HepG2 (cell line): Measurements from ENCODE around the gene FN1. TPM values are rescaled to one million over a fixed set of nuclear protein-coding genes. Genes with fewer than 3 reads are reported as not detected.

ENCODE experiments used
- ARNT2 ChIP-seq: sonication (generic); formaldehyde crosslinking; IDR thresholded peaks from 2 replicates; pipeline ENCODE4 v1.8.0; 2022; ENCODE audit warnings: mild to moderate bottlenecking, low read depth, missing genetic modification reagents, moderate library complexity
- BCLAF1 ChIP-seq: fragments of 450-650 bp; IDR thresholded peaks from 2 replicates; pipeline ENCODE4 v1.6.1; 2017; ENCODE audit warnings: mild to moderate bottlenecking
- MLLT10 ChIP-seq: sonication (generic); formaldehyde crosslinking; IDR thresholded peaks from 2 replicates; pipeline ENCODE4 v1.4.0; 2020; ENCODE audit warnings: missing genetic modification reagents
- NFKB2 ChIP-seq: sonication (generic); formaldehyde crosslinking; IDR thresholded peaks from 2 replicates; pipeline ENCODE4 v1.4.0; 2020; ENCODE audit warnings: missing genetic modification reagents, borderline replicate concordance
- ONECUT2 ChIP-seq: sonication (generic); formaldehyde crosslinking; IDR thresholded peaks from 2 replicates; pipeline ENCODE4 v1.4.0; 2020; ENCODE audit warnings: missing genetic modification reagents
- PAXIP1 ChIP-seq: sonication (generic); formaldehyde crosslinking; conservative IDR thresholded peaks from 2 replicates; pipeline ENCODE4 v1.4.0; 2020; ENCODE audit warnings: mild to moderate bottlenecking, missing genetic modification reagents, moderate library complexity
- REPIN1 ChIP-seq: sonication (generic); formaldehyde crosslinking; IDR thresholded peaks from 2 replicates; pipeline ENCODE4 v1.8.0; 2022; ENCODE audit warnings: missing genetic modification reagents, low read depth, mild to moderate bottlenecking, borderline replicate concordance
- ZEB1 ChIP-seq: IDR thresholded peaks from 2 replicates; pipeline ENCODE4 v1.6.1; 2012; ENCODE audit warnings: mild to moderate bottlenecking, low read depth, inconsistent platforms; ENCODE audit not compliant: insufficient replicate concordance
- ZNF557 ChIP-seq: sonication (generic); formaldehyde crosslinking; IDR thresholded peaks from 2 replicates; pipeline ENCODE4 v1.4.0; 2020; ENCODE audit warnings: missing genetic modification reagents
- polyA plus RNA-seq, 8 experiments: library from polyadenylated mRNA; depleted of rRNA in 3 of 8; stranded (reverse) in 7 of 8; unstranded in 1 of 8; fragments of >200 nt; fragmentation: Illumina TruSeq in 4 of 8; extraction: Trizol in 4 of 8; gene quantifications; 2 replicates each; pipeline versions ENCODE4 v1.2.1 to v1.2.3, GENCODE V29; 2011 to 2016; ENCODE audit warnings: low read depth in 4 of 8, missing spikeins in 1 of 8, mixed read lengths in 1 of 8; ENCODE audit not compliant: insufficient read depth in 1 of 8
- total RNA-seq, 5 experiments: library from RNA; depleted of rRNA; stranded (reverse); fragments of >200 nt; fragmentation: Illumina TruSeq; extraction: Trizol; gene quantifications; 2 replicates each; pipeline ENCODE4 v1.2.3, GENCODE V29; 2016; ENCODE audit warnings: low read depth in 1 of 5
- TF ChIP-seq, protein P1 (sequence below): sonication (generic); formaldehyde crosslinking; IDR thresholded peaks from 2 replicates; pipeline ENCODE4 v1.5.0; 2020; ENCODE audit warnings: missing genetic modification reagents
- TF ChIP-seq, protein P2 (sequence below): sonication (generic); formaldehyde crosslinking; IDR thresholded peaks from 2 replicates; pipeline ENCODE4 v1.4.0; 2020; ENCODE audit warnings: mild to moderate bottlenecking, missing genetic modification reagents
- TF ChIP-seq, protein P3 (sequence below), 2 experiments: sonication (generic) in 1 of 2; formaldehyde crosslinking in 1 of 2; IDR thresholded peaks; 2 replicates each; pipeline versions ENCODE4 v1.4.0 to v1.6.1; 2016 to 2020; ENCODE audit warnings: borderline replicate concordance in 1 of 2, low read depth in 1 of 2, mild to moderate bottlenecking in 1 of 2, missing genetic modification reagents in 1 of 2

The FN1 gene
- total and polyA plus RNA-seq, 2 of the 13 experiments (the other 11 are each of a cell fraction or from before 2014, with no cell fraction given) = 1,847 to 6,471 TPM

GRCh38 chr2:215409331-215410127 is 26.3 kb downstream of the FN1 start (continued):
- TF ChIP-seq PAXIP1 (CRISPR knock-in tag) = no peak
- no peak for TF ChIP-seq MLLT10
- TF ChIP-seq NFKB2 (CRISPR knock-in tag) = peak; percentile 60; the same call in 1 of the 2 replicates
- TF ChIP-seq, protein P1, sequence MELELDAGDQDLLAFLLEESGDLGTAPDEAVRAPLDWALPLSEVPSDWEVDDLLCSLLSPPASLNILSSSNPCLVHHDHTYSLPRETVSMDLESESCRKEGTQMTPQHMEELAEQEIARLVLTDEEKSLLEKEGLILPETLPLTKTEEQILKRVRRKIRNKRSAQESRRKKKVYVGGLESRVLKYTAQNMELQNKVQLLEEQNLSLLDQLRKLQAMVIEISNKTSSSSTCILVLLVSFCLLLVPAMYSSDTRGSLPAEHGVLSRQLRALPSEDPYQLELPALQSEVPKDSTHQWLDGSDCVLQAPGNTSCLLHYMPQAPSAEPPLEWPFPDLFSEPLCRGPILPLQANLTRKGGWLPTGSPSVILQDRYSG (CRISPR knock-in tag) = no peak
- 0 out of 2 replicates have a peak, but pooled peaks have one; percentile 12 for TF ChIP-seq ONECUT2 (CRISPR knock-in tag)
- 0 out of 2 replicates have a peak, but pooled peaks have one; percentile 28 for TF ChIP-seq REPIN1 (CRISPR knock-in tag)
- TF ChIP-seq ZEB1 = no peak
- TF ChIP-seq, protein P2, sequence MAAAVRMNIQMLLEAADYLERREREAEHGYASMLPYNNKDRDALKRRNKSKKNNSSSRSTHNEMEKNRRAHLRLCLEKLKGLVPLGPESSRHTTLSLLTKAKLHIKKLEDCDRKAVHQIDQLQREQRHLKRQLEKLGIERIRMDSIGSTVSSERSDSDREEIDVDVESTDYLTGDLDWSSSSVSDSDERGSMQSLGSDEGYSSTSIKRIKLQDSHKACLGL (CRISPR knock-in tag) = 0 out of 2 replicates have a peak, but pooled peaks have one; percentile 28
- TF ChIP-seq ZNF557 = 0 out of 2 replicates have a peak, but pooled peaks have one; percentile 37
- TF ChIP-seq, protein P3, sequence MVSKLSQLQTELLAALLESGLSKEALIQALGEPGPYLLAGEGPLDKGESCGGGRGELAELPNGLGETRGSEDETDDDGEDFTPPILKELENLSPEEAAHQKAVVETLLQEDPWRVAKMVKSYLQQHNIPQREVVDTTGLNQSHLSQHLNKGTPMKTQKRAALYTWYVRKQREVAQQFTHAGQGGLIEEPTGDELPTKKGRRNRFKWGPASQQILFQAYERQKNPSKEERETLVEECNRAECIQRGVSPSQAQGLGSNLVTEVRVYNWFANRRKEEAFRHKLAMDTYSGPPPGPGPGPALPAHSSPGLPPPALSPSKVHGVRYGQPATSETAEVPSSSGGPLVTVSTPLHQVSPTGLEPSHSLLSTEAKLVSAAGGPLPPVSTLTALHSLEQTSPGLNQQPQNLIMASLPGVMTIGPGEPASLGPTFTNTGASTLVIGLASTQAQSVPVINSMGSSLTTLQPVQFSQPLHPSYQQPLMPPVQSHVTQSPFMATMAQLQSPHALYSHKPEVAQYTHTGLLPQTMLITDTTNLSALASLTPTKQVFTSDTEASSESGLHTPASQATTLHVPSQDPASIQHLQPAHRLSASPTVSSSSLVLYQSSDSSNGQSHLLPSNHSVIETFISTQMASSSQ (IDR thresholded peaks at IDR 0.05; ENCODE audit: low read depth) = no peak
- TF ChIP-seq, protein P3 (CRISPR knock-in tag; IDR thresholded peaks at IDR 0.05; ENCODE audit: borderline replicate concordance) = no peak
- no peak for TF ChIP-seq BCLAF1
- TF ChIP-seq ARNT2 (CRISPR knock-in tag) = peak; percentile 44
